ENCODE measurements around the gene PLEKHG5. TPM values are rescaled to one million over a fixed set of nuclear protein-coding genes. Genes with fewer than 3 reads are reported as not detected.
"Not testable (repeated sequence)": the region's sequence is repeated elsewhere in the genome, so short reads cannot be mapped to it uniquely, and the experiment has no call there.

The PLEKHG5 gene
- total RNA-seq, 1 donor from 2014 or later: 12.2 TPM

DNA sequence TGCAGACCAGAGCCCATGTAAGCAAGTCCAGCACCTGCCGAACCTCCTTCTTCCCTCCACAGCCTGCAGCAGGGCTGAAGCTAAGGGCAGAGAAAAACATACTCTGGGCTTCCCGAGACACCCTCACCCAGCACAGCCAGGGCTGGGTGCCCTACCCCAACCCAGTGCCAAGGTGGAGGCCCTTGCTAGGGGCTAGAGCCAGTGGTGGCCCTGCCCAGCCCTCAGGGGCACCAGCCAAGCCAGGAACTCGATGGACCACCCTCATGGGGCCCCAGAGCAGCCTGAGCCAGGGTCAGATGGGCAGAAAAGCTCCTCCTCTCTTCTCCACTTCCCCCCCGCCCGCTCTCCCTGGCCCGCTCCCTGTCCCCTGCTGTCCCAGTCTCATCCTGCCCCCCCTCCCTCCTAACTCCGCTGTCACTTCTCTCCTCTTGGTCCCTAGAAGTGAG is 41.4 kb downstream of the PLEKHG5 start:
- Histone ChIP-seq H3K4me3 (no peak overlapping the region), H3K27me3 (peaks cover 81% of the 10 kb centered on the region), H3K4me1 (no peaks in the 10 kb centered on the region), H3K27ac (no peak overlapping the region), H3K9me3 (no peaks in the 10 kb centered on the region), H3K36me3 (no peaks in the 10 kb centered on the region)
- intact Hi-C loops (cut with DNase I): no loop called here
- DNase-seq (no peak), ATAC-seq (no peak)
- no peak for TF ChIP-seq CTCF (IDR thresholded peaks at IDR 0.05)

GRCh38 chr1:6448749-6449631 is 42.5 kb downstream of the PLEKHG5 start:
- Histone ChIP-seq H3K27me3 (peaks cover 72% of the 10 kb centered on the region), H3K4me1 (no peaks in the 10 kb centered on the region), H3K27ac (no peak overlapping the region), H3K36me3 (no peaks in the 10 kb centered on the region), H3K4me3 (no peak overlapping the region), H3K9me3 (no peaks in the 10 kb centered on the region)
- ATAC-seq (peak; percentile 9), DNase-seq (no peak)
- TF ChIP-seq CTCF (IDR thresholded peaks at IDR 0.05): no peak
- intact Hi-C loops (cut with DNase I): no loop called here

GRCh38 chr1:6447818-6448748 is 43.4 kb downstream of the PLEKHG5 start:
- no peak for DNase-seq
- peaks cover 66% of the 10 kb centered on the region for H3K27me3 ChIP-seq
- no peaks in the 10 kb centered on the region for H3K9me3 ChIP-seq
- TF ChIP-seq CTCF (IDR thresholded peaks at IDR 0.05): no peak
- no peak overlapping the region for H3K4me3 ChIP-seq
- H3K36me3 ChIP-seq: no peaks in the 10 kb centered on the region
- no peak overlapping the region for H3K27ac ChIP-seq
- intact Hi-C loops (cut with DNase I): no loop called here
- H3K4me1 ChIP-seq: no peaks in the 10 kb centered on the region
- no peak for ATAC-seq

- H3K4me1 ChIP-seq: no peaks in the 10 kb centered on the region
- ATAC-seq (no peak), DNase-seq (no peak)
- TF ChIP-seq CTCF (IDR thresholded peaks at IDR 0.05): no peak
- no peaks in the 10 kb centered on the region for H3K9me3 ChIP-seq
- no peak overlapping the region for H3K27ac ChIP-seq
- no peak overlapping the region for H3K4me3 ChIP-seq
- intact Hi-C loops (cut with DNase I): no loop called here
- peaks cover 57% of the 10 kb centered on the region for H3K27me3 ChIP-seq
- no peaks in the 10 kb centered on the region for H3K36me3 ChIP-seq
These were observed 44.2 kb downstream of the PLEKHG5 start for GRCh38 chr1:6447016-6447817.

DNA sequence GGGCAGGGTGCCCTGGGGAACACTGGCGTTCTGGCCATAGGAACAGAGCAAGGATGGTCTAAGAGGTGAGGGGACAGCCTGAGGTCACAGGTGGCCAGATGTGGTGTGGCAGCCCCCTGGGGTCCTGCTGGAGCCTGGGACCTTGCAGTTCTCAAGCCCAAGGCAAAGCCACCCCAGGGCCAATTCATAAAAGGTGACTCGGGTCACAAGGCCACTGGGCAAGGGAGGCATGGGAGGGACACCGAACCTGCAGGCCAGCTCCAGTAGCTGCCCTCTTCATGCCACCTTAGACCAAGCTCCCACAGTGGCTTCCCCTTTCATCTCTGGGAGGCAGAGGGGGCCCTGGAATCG is 44.8 kb downstream of the PLEKHG5 start:
- H3K36me3 ChIP-seq: no peaks in the 10 kb centered on the region
- H3K9me3 ChIP-seq: no peaks in the 10 kb centered on the region
- intact Hi-C loops (cut with DNase I): no loop called here
- no peaks in the 10 kb centered on the region for H3K4me1 ChIP-seq
- H3K4me3 ChIP-seq: no peak overlapping the region
- no peak overlapping the region for H3K27ac ChIP-seq
- no peak for DNase-seq
- ATAC-seq: no peak
- TF ChIP-seq CTCF (IDR thresholded peaks at IDR 0.05): no peak
- H3K27me3 ChIP-seq: peaks cover 54% of the 10 kb centered on the region

GRCh38 chr1:6445929-6446328 is 45.5 kb downstream of the PLEKHG5 start:
- DNase-seq; H3K36me3 ChIP-seq; H3K4me3 ChIP-seq; H3K4me1 ChIP-seq; ATAC-seq; H3K27ac ChIP-seq; H3K9me3 ChIP-seq; intact Hi-C loops (cut with DNase I): not testable (repeated sequence)
- peaks cover 52% of the 10 kb centered on the region for H3K27me3 ChIP-seq
